ENCODE results near the gene BCKDHA. TPM values are rescaled to one million over a fixed set of nuclear protein-coding genes. Genes with fewer than 3 reads are reported as not detected.

Gene BCKDHA
- total and polyA plus RNA-seq, 2 of the 4 experiments (the other 2 are of a cell fraction), result 7.6 to 7.7 TPM

DNA sequence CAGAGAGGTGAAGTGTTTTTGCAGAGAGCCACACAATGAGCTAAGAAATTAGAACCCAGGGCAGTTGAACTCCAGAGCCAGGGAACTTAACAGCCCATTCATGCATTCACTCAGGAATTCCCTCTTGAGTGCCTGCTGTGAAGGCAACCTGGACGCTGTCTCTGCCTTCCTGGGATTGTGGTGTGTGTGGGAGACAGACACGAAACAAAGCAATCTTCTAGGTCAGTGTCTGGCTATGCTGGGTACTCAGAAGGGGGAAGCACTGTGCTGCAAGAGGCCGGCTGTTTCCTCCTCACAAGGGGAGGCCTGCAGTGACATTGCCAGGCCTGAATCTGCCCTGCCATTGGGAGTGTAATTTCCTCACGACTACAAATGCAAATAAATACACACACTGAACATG is 9.7 kb downstream of the BCKDHA start:
- DNase-seq (no peak), ATAC-seq (ENCODE audit: low read depth) (no peak)
- Histone ChIP-seq H2AK5ac (ENCODE audit: low read depth, low read length) (no peak overlapping the region; the same call in 1 of the 2 replicates), H3K27ac (ENCODE audit: insufficient read depth, low read length) (no peak overlapping the region), H2BK5ac (ENCODE audit: low read depth, low read length, poor library complexity, severe bottlenecking) (no peak overlapping the region), H3K4ac (ENCODE audit: low read depth, low read length) (no peak overlapping the region), H3K4me3 (ENCODE audit: insufficient read depth, low read depth, low read length) (no peak overlapping the region), H4K8ac (ENCODE audit: low read depth in 2 of 2, low read length in 2 of 2) (no peak overlapping the region), H3K36me3 (ENCODE audit: control insufficient read depth, insufficient read depth, low read length) (peaks cover 16% of the 10 kb centered on the region), H3K9me1 (ENCODE audit: insufficient read depth, low read length) (peaks cover 7% of the 10 kb centered on the region; the same call in 1 of the 2 replicates), H3K14ac (replicated peaks; ENCODE audit: low read depth, low read length) (no peak overlapping the region), H2AFZ (replicated peaks; ENCODE audit: low read length, poor library complexity) (no peak overlapping the region), H3K4me1 (ENCODE audit: control insufficient read depth, insufficient read depth, low read length) (peaks cover 4% of the 10 kb centered on the region), H3K56ac (ENCODE audit: extremely low read depth, insufficient read depth, low read length) (no peak overlapping the region), H3K27me3 (ENCODE audit: control insufficient read depth, insufficient read depth, low read length) (no peaks in the 10 kb centered on the region), H4K20me1 (ENCODE audit: insufficient read depth, low read length) (no peaks in the 10 kb centered on the region), H3K79me1 (ENCODE audit: low read depth in 1 of 2, low read length in 2 of 2) (peaks cover 5 to 9% of the 10 kb centered on the region in 2 experiments; a peak in 3 of 4 replicates), H2AK9ac (replicated peaks; ENCODE audit: low read depth, low read length, poor library complexity) (no peak overlapping the region), H2BK20ac (ENCODE audit: low read depth, low read length) (no peak overlapping the region), H2BK120ac (ENCODE audit: low read depth, low read length) (no peak overlapping the region), H3K4me2 (ENCODE audit: low read depth, low read length) (no peak overlapping the region), H3K23ac (ENCODE audit: low read depth, low read length) (no peak overlapping the region), H3K9ac (ENCODE audit: low read depth, low read length) (no peak overlapping the region), H3K18ac (ENCODE audit: low read depth, low read length) (no peak overlapping the region), H2BK15ac (ENCODE audit: low read depth, low read length) (no peak overlapping the region), H3K9me3 (ENCODE audit: control insufficient read depth, insufficient read depth, low read length) (no peaks in the 10 kb centered on the region), H4K5ac (ENCODE audit: low read depth, low read length) (no peak overlapping the region), H4K91ac (ENCODE audit: insufficient read depth, low read depth, low read length) (no peak overlapping the region)
- ChIA-PET POLR2A (ENCODE audit: unreplicated experiment) (no interaction called here), CTCF (no interaction called here)
- no TSS peak for BruUV-seq (replicated peaks)
- dilution Hi-C loops (cut with HindIII; ENCODE audit: low sequenced_read_pairs, unreplicated experiment), result no loop called here
- in situ Hi-C loops (cut with MboI; ENCODE audit: low sequenced_read_pairs), result no loop called here
- no CpG with 5 or more reads among the region's 4 CpGs for WGBS, 2 experiments (ENCODE audit: extremely low coverage in 2 of 2, insufficient read length in 1 of 2)
- TF ChIP-seq, protein P1, sequence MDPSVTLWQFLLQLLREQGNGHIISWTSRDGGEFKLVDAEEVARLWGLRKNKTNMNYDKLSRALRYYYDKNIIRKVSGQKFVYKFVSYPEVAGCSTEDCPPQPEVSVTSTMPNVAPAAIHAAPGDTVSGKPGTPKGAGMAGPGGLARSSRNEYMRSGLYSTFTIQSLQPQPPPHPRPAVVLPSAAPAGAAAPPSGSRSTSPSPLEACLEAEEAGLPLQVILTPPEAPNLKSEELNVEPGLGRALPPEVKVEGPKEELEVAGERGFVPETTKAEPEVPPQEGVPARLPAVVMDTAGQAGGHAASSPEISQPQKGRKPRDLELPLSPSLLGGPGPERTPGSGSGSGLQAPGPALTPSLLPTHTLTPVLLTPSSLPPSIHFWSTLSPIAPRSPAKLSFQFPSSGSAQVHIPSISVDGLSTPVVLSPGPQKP (IDR thresholded peaks at IDR 0.05; ENCODE audit: borderline replicate concordance, low read depth, low read length), result no peak
- no peak for TF ChIP-seq CHD1 (IDR thresholded peaks at IDR 0.05; ENCODE audit: low read depth, low read length)
- no peak for TF ChIP-seq MAFK (IDR thresholded peaks at IDR 0.05; ENCODE audit: low read depth, low read length)
- TF ChIP-seq BHLHE40 (IDR thresholded peaks at IDR 0.05; ENCODE audit: low read depth, low read length), result no peak
- no peak for TF ChIP-seq RFX5 (IDR thresholded peaks at IDR 0.05; ENCODE audit: low read depth, low read length)
- no peak for TF ChIP-seq SMC3 (IDR thresholded peaks at IDR 0.05; ENCODE audit: low read depth, low read length)
- TF ChIP-seq CEBPB (IDR thresholded peaks at IDR 0.05; ENCODE audit: low read depth, low read length), result no peak
- no peak for TF ChIP-seq POLR2A (IDR thresholded peaks at IDR 0.05; ENCODE audit: low read depth, low read length)
- TF ChIP-seq, protein P2, sequence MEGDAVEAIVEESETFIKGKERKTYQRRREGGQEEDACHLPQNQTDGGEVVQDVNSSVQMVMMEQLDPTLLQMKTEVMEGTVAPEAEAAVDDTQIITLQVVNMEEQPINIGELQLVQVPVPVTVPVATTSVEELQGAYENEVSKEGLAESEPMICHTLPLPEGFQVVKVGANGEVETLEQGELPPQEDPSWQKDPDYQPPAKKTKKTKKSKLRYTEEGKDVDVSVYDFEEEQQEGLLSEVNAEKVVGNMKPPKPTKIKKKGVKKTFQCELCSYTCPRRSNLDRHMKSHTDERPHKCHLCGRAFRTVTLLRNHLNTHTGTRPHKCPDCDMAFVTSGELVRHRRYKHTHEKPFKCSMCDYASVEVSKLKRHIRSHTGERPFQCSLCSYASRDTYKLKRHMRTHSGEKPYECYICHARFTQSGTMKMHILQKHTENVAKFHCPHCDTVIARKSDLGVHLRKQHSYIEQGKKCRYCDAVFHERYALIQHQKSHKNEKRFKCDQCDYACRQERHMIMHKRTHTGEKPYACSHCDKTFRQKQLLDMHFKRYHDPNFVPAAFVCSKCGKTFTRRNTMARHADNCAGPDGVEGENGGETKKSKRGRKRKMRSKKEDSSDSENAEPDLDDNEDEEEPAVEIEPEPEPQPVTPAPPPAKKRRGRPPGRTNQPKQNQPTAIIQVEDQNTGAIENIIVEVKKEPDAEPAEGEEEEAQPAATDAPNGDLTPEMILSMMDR (conservative IDR thresholded peaks at IDR 0.05; ENCODE audit: low read depth, low read length), result no peak
- TF ChIP-seq MAZ (IDR thresholded peaks at IDR 0.05; ENCODE audit: borderline replicate concordance, low read depth, low read length), result no peak
- no peak for TF ChIP-seq RCOR1 (IDR thresholded peaks at IDR 0.05; ENCODE audit: insufficient replicate concordance, low read length)
- no peak for TF ChIP-seq NFE2L2 (IDR thresholded peaks at IDR 0.05; ENCODE audit: low read depth, low read length)
- no peak for TF ChIP-seq FOS (IDR thresholded peaks at IDR 0.05; ENCODE audit: low read depth, low read length)
- TF ChIP-seq MXI1 (IDR thresholded peaks at IDR 0.05; ENCODE audit: borderline replicate concordance, low read depth, low read length), result no peak
- TF ChIP-seq RAD21 (IDR thresholded peaks at IDR 0.05; ENCODE audit: low read length), result no peak
- intact Hi-C loops (cut with micrococcal nuclease), result no loop called here
